Kasumi-1 (cell line): Measurements from ENCODE around the gene SYT6.

Experiments
- DNase-seq, 2 experiments: peaks; one replicate each; lab custom pipeline; 2025; lab: John Stamatoyannopoulos, UW

SYT6 gene

GRCh38 chr1:114118351-114118990, 35.2 kb downstream of the SYT6 start:
- DNase-seq = no peak

- no peak for DNase-seq
Measured at GRCh38 chr1:114117654-114118053, 36.0 kb downstream of the SYT6 start.

- DNase-seq = no peak
Measured at GRCh38 chr1:114116086-114116485, 37.6 kb downstream of the SYT6 start.

GRCh38 chr1:114114185-114115094, 39.2 kb downstream of the SYT6 start:
- DNase-seq = no peak

- DNase-seq = no peak
Measured at GRCh38 chr1:114113411-114114184, 40.1 kb downstream of the SYT6 start.

- no peak for DNase-seq
Measured at GRCh38 chr1:114112775-114113174, 40.9 kb downstream of the SYT6 start.

- no peak for DNase-seq
Measured at GRCh38 chr1:114111731-114112641, 41.7 kb downstream of the SYT6 start.

GRCh38 chr1:114109981-114110380, 43.7 kb downstream of the SYT6 start:
- no peak for DNase-seq

GRCh38 chr1:114108751-114109255, 44.9 kb downstream of the SYT6 start:
- DNase-seq = no peak

GRCh38 chr1:114107474-114108435, 45.9 kb downstream of the SYT6 start:
- no peak for DNase-seq

GRCh38 chr1:114105421-114105979, 48.2 kb downstream of the SYT6 start:
- no peak for DNase-seq

- no peak for DNase-seq
Measured at GRCh38 chr1:114104949-114105348, 48.7 kb downstream of the SYT6 start.

- no peak for DNase-seq
Measured at GRCh38 chr1:114103992-114104391, 49.7 kb downstream of the SYT6 start.

- DNase-seq = no peak
Measured at GRCh38 chr1:114102136-114102535, 51.5 kb downstream of the SYT6 start.

- no peak for DNase-seq
Measured at GRCh38 chr1:114100148-114100547, 53.5 kb downstream of the SYT6 start.

- DNase-seq = no peak
Measured at GRCh38 chr1:114099268-114099667, 54.4 kb downstream of the SYT6 start.

GRCh38 chr1:114097109-114097508, 56.6 kb downstream of the SYT6 start:
- DNase-seq = no peak

- DNase-seq = no peak
Measured at GRCh38 chr1:114094675-114095074, 59.0 kb downstream of the SYT6 start.

- DNase-seq = no peak
Measured at GRCh38 chr1:114094363-114094634, 59.4 kb downstream of the SYT6 start.
